ENCODE measurements around the gene FMNL2. TPM values are rescaled to one million over a fixed set of nuclear protein-coding genes. Genes with fewer than 3 reads are reported as not detected.
A peak's percentile ranks its signal among the peaks of the same experiment; 100 is the strongest.

Gene FMNL2
- total and polyA plus RNA-seq, 8 donors, result 7.8 to 100.0 (median 36.5) TPM

GRCh38 chr2:152395572-152395971 is 60.6 kb downstream of the FMNL2 start:
- intact Hi-C loops (cut with DNase I; ENCODE audit: low total_unique reads), result no loop called here
- no peaks in the 10 kb centered on the region for H3K9me3 ChIP-seq
- no peaks in the 10 kb centered on the region for H3K36me3 ChIP-seq
- peak overlapping the region in 3 of 4 donors; percentile 10 to 19 (median 19) for H3K4me3 ChIP-seq
- H3K27me3 ChIP-seq, result no peaks in the 10 kb centered on the region
- H3K4me1 ChIP-seq, result peaks cover 0 to 59% (median 13%) of the 10 kb centered on the region in 4 donors
- WGBS, 5 donors, result 54 to 86% (median 75%) methylated on average over 6 of the region's 6 CpGs
- no peak for DNase-seq
- TF ChIP-seq POLR2AphosphoS5 (IDR thresholded peaks at IDR 0.05), result no peak
- TF ChIP-seq CTCF (IDR thresholded peaks at IDR 0.05), result no peak
- TF ChIP-seq EP300 (IDR thresholded peaks at IDR 0.05), result no peak
- no peak for TF ChIP-seq POLR2A (IDR thresholded peaks at IDR 0.05)
- peak overlapping the region in 4 of 5 donors; percentile 18 to 65 (median 48) for H3K27ac ChIP-seq

DNA sequence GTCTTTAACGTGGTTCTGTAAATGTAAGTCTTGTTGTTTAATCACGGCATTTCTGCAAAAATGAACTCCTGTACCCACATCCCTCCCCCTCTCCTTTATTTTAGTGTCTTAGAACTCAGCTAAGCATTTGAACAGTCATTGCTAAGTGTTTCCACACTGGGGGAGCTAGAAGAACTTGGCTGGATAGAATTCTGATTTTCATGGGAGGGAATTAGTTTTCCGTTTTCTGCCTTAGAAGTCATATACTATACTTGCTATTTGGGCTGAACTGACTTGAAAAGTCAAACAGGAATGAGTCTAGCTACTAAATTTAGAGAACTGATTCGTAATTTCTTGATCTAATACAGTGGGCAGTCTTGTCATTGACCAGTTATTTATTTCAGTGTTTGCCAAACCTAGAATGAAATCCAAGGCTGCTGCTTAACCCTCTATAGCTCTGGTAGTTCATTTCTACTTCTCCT is 61.1 kb downstream of the FMNL2 start:
- Histone ChIP-seq H3K9me3 (no peaks in the 10 kb centered on the region), H3K36me3 (no peaks in the 10 kb centered on the region), H3K27ac (peak overlapping the region in 4 of 5 donors; percentile 18 to 65 (median 48)), H3K27me3 (no peaks in the 10 kb centered on the region), H3K4me1 (peaks cover 0 to 54% (median 13%) of the 10 kb centered on the region in 4 donors), H3K4me3 (peak overlapping the region in 3 of 4 donors; percentile 10 to 19 (median 19))
- peak in 1 of 2 donors; percentile 51 for DNase-seq
- intact Hi-C loops (cut with DNase I; ENCODE audit: low total_unique reads), result no loop called here
- TF ChIP-seq EP300 (IDR thresholded peaks at IDR 0.05), result no peak
- no peak for TF ChIP-seq CTCF (IDR thresholded peaks at IDR 0.05)
- TF ChIP-seq POLR2AphosphoS5 (IDR thresholded peaks at IDR 0.05), result no peak
- TF ChIP-seq POLR2A (IDR thresholded peaks at IDR 0.05), result no peak
- 57 to 83% (median 74%) methylated on average over 4 of the region's 4 CpGs for WGBS, 5 donors

DNA sequence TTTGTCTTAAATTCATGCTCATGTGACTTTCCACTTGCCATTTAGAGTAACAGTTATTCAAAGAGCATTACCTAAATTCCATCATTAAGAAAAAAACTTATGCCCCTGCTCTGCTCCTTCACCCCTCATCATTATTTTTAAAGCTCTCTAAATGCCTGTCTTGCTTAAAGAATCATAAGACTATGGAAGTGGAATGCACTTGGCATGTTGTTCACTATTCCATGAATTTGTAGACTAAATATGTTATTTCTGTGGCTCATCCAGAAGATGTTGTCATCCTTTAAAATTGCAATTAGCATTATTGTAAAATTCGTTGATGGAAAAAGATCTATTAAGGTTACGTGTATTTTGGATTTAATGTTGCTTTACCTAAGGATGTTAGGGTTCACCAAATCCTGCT is 61.8 kb downstream of the FMNL2 start:
- 71 to 83% (median 75%) methylated on average over 2 of the region's 2 CpGs for WGBS, 5 donors
- Histone ChIP-seq H3K9me3 (no peaks in the 10 kb centered on the region), H3K27ac (peak overlapping the region in 1 of 5 donors; percentile 18), H3K27me3 (no peaks in the 10 kb centered on the region), H3K4me1 (peaks cover 0 to 50% (median 13%) of the 10 kb centered on the region in 4 donors), H3K4me3 (no peak overlapping the region), H3K36me3 (no peaks in the 10 kb centered on the region)
- intact Hi-C loops (cut with DNase I; ENCODE audit: low total_unique reads), result no loop called here
- TF ChIP-seq POLR2A (IDR thresholded peaks at IDR 0.05) (no peak), POLR2AphosphoS5 (IDR thresholded peaks at IDR 0.05) (no peak), EP300 (IDR thresholded peaks at IDR 0.05) (no peak), CTCF (IDR thresholded peaks at IDR 0.05) (no peak)
- DNase-seq, result peak in 1 of 2 donors; percentile 48

DNA sequence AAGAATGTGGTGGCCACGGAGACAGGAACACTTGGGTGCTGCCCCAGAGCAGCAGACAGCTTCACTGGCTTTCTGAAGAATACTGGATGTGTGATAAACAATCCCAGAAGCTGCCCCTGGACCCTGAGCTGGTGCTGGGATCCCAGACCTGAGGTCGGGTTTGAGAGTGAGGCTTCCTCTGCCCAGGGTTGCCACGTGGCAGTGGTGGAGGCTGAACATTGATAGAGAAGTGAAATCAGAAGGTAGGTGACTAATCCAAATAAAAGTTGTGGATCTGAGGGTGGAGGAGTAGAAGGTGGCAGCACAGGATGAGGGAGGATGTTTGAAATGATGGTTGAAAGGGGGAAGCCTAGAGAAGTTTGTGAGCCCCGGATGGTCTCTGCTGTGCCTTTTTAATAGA is 64.0 kb downstream of the FMNL2 start:
- no peak overlapping the region for H3K4me3 ChIP-seq
- no peaks in the 10 kb centered on the region for H3K27me3 ChIP-seq
- H3K4me1 ChIP-seq, result peaks cover 10 to 61% (median 33%) of the 10 kb centered on the region in 4 donors
- no peak for TF ChIP-seq POLR2AphosphoS5 (IDR thresholded peaks at IDR 0.05)
- TF ChIP-seq EP300 (IDR thresholded peaks at IDR 0.05), result no peak
- TF ChIP-seq POLR2A (IDR thresholded peaks at IDR 0.05), result no peak
- no peak for TF ChIP-seq CTCF (IDR thresholded peaks at IDR 0.05)
- intact Hi-C loops (cut with DNase I; ENCODE audit: low total_unique reads), result no loop called here
- no peaks in the 10 kb centered on the region for H3K9me3 ChIP-seq
- no peak for DNase-seq
- no peaks in the 10 kb centered on the region for H3K36me3 ChIP-seq
- 53 to 80% (median 63%) methylated on average over 4 of the region's 4 CpGs for WGBS, 5 donors
- no peak overlapping the region for H3K27ac ChIP-seq

Data from stomach (tissue), 9 donors.